Thyroid gland (tissue), 4 donors: ENCODE measurements around the gene OVOL2. TPM values are rescaled to one million over a fixed set of nuclear protein-coding genes. Genes with fewer than 3 reads are reported as not detected.
A peak's percentile ranks its signal among the peaks of the same experiment; 100 is the strongest.

ENCODE experiments used
- DNase-seq, 2 donors: peaks; one replicate each; pipeline ENCODE4 v3.0.0-alpha.2; 2019
- H3K27ac ChIP-seq, 3 donors: fragments of 200-600 bp; sonication (generic); 1 replicate in 2 of 3; 2 replicates in 1 of 3; pipeline ENCODE4 v1.5.1; 2016 to 2019; ENCODE audit warnings: mild to moderate bottlenecking in 1 of 3, moderate library complexity in 1 of 3
- H3K27me3 ChIP-seq: fragments of 200-600 bp; sonication (generic); one replicate; pipeline ENCODE4 v1.5.1; 2019
- H3K36me3 ChIP-seq, 2 donors: fragments of 200-600 bp; sonication (generic); one replicate each; pipeline ENCODE4 v1.5.1; 2016 to 2019
- H3K4me1 ChIP-seq, 2 donors: fragments of 200-600 bp; sonication (generic); one replicate each; pipeline ENCODE4 v1.5.1; 2017 to 2019
- H3K4me3 ChIP-seq, 3 donors: fragments of 200-600 bp; sonication (generic); replicated peaks in 1 of 3; 1 replicate in 2 of 3; 2 replicates in 1 of 3; pipeline ENCODE4 v1.5.1; 2016; ENCODE audit warnings: mild to moderate bottlenecking in 1 of 3
- H3K9me3 ChIP-seq: fragments of 200-600 bp; sonication (generic); one replicate; pipeline ENCODE4 v1.5.1; 2017
- POLR2A ChIP-seq, 2 donors: fragments of 450-650 bp; IDR thresholded peaks; one replicate each; pipeline ENCODE4 v1.6.1; 2017; ENCODE audit warnings: antibody characterized with exemption in 2 of 2, mild to moderate bottlenecking in 2 of 2, moderate library complexity in 1 of 2
- WGBS, 2 donors: methylation state at CpG; one replicate each; pipeline ENCODE4 v1.1.5; 2017; 5-methylcytosine and 5-hydroxymethylcytosine counted together
- intact Hi-C: fragments of 100-400 bp; cut with DNase I; formaldehyde crosslinking; loops from one replicate; pipeline ENCODE4 v1.15.1; 2023
- small RNA-seq: library from RNA; depleted of rRNA; stranded (forward); fragments of <200 nt; gene quantifications from one replicate; pipeline ENCODE3, GENCODE V24; 2016
- total RNA-seq, 4 donors: library from RNA; depleted of rRNA; stranded (reverse); fragments of >200 nt; gene quantifications; one replicate each; pipeline ENCODE4 v1.2.3, GENCODE V29; 2016
- TF ChIP-seq, protein P1 (sequence below), 6 experiments: fragments of 200-600 bp in 3 of 6; fragments of 450-650 bp in 3 of 6; sonication (generic) in 3 of 6; IDR thresholded peaks; one replicate each; pipeline ENCODE4 v1.5.1; 2016 to 2019; ENCODE audit warnings: antibody characterized with exemption in 6 of 6, mild to moderate bottlenecking in 2 of 6, inconsistent platforms in 1 of 6, moderate library complexity in 1 of 6

The OVOL2 gene
- total RNA-seq, 4 donors from 2014 or later = 12.6 to 17.4 (median 13.5) TPM

DNA sequence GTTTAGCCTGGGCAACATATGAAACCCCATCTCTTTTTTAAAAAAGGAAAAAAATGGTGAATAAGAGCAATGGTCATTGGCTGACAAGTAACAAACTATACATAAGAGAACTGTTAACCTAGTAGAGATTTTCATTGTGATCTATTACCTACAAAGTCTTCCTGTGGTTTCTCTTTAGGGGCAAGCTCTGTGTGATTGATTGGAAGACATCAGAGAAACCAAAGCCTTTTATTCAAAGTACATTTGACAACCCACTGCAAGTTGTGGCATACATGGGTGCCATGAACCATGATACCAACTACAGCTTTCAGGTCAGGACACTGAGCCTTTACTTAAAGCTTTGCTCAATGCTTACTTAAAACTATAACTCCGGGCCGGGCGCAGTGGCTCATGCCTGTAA is 69.7 kb downstream of the OVOL2 start:
- no peaks in the 10 kb centered on the region for H3K9me3 ChIP-seq
- H3K27ac ChIP-seq = no peak overlapping the region
- no peaks in the 10 kb centered on the region for H3K4me1 ChIP-seq
- no peaks in the 10 kb centered on the region for H3K27me3 ChIP-seq
- no peak overlapping the region for H3K4me3 ChIP-seq
- TF ChIP-seq, protein P1, sequence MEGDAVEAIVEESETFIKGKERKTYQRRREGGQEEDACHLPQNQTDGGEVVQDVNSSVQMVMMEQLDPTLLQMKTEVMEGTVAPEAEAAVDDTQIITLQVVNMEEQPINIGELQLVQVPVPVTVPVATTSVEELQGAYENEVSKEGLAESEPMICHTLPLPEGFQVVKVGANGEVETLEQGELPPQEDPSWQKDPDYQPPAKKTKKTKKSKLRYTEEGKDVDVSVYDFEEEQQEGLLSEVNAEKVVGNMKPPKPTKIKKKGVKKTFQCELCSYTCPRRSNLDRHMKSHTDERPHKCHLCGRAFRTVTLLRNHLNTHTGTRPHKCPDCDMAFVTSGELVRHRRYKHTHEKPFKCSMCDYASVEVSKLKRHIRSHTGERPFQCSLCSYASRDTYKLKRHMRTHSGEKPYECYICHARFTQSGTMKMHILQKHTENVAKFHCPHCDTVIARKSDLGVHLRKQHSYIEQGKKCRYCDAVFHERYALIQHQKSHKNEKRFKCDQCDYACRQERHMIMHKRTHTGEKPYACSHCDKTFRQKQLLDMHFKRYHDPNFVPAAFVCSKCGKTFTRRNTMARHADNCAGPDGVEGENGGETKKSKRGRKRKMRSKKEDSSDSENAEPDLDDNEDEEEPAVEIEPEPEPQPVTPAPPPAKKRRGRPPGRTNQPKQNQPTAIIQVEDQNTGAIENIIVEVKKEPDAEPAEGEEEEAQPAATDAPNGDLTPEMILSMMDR (IDR thresholded peaks at IDR 0.05) = no peak
- TF ChIP-seq POLR2A (IDR thresholded peaks at IDR 0.05) = no peak
- intact Hi-C loops = no loop called here
- DNase-seq = no peak
- 96 to 100% methylated on average over 3 of the region's 3 CpGs for WGBS, 2 donors
- peaks cover 0 to 3% of the 10 kb centered on the region in 2 donors for H3K36me3 ChIP-seq

DNA sequence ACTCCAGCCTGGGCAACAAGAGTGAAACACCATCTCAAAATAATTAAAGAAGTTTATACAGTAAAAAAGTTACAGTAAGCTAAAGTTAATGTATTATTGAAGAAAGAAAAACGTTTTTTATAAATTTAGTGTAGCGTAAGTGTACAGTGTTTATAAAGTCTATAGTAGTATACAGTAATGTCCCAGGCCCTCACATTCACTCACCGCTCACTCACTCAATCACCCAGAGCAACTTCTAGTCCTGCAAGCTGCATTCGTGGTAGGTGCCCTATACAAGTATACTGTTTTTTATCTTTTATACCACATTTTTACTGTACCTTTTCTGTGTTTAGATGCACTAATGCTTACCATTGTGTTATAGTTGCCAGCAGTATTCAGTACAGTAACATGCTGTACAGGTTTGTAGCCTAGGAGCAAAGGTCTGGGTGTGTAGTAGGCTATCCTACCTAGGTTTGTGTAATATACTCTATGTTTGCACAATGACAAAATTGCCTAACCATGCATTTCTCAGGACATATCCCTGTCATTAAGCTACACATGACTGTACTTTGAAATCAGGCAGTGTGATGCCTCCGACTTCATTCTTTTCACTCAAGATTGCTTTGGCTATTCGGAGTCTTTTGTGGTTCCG is 72.2 kb downstream of the OVOL2 start:
- H3K36me3 ChIP-seq = peaks cover 0 to 2% of the 10 kb centered on the region in 2 donors
- no peaks in the 10 kb centered on the region for H3K27me3 ChIP-seq
- intact Hi-C loops = no loop called here
- no peaks in the 10 kb centered on the region for H3K9me3 ChIP-seq
- WGBS, 2 donors = 95 to 96% methylated on average over 7 of the region's 7 CpGs
- H3K27ac ChIP-seq = no peak overlapping the region
- peaks cover 0 to 4% of the 10 kb centered on the region in 2 donors for H3K4me1 ChIP-seq
- DNase-seq = no peak
- no peak for TF ChIP-seq POLR2A (IDR thresholded peaks at IDR 0.05)
- TF ChIP-seq, protein P1 (IDR thresholded peaks at IDR 0.05) = no peak
- no peak overlapping the region for H3K4me3 ChIP-seq

DNA sequence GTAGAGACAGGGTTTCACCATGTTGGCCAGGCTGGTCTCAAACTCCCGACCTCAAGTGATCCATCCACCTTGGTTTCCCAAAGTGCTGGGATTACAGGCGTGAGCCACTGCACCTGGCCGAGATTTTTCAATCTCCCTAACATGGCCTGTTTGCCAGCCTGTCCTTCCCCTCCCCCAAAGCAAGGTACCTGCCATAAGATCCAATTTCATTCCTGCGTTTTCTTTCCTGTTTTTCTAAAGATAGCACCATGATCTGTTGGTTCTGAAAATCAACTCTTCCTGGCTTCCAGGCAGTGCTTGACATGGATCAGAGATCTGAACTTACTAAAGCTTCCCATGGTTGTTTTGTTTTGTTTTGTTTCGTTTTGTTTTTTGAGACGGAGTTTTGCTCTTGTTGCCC is 81.4 kb downstream of the OVOL2 start:
- WGBS, 2 donors = 50 to 72% methylated on average over 6 of the region's 6 CpGs
- Histone ChIP-seq H3K4me3 (no peak overlapping the region), H3K36me3 (no peaks in the 10 kb centered on the region), H3K27ac (peak overlapping the region; percentile 11 to 77 (median 64)), H3K4me1 (peaks cover 37 to 48% of the 10 kb centered on the region in 2 donors), H3K9me3 (no peaks in the 10 kb centered on the region), H3K27me3 (no peaks in the 10 kb centered on the region)
- TF ChIP-seq, protein P1 (IDR thresholded peaks at IDR 0.05) = no peak
- TF ChIP-seq POLR2A (IDR thresholded peaks at IDR 0.05) = no peak
- DNase-seq = peak in 1 of 2 donors; percentile 33
- intact Hi-C loops = no loop called here

Small RNA genes within 50 kb of the gene (small RNA-seq; reads per million reads assigned to genes)
- gene RNU7-137P = not detected

Other genes starting within 250 kb of the OVOL2 start
- 100 to 1,000 TPM; 247 to 346 (median 270) TPM for gene SNX5, start 89.1 kb downstream of the OVOL2 start, total RNA-seq
- gene MGME1, start 88.9 kb downstream of the OVOL2 start, total RNA-seq = 10 to 100 TPM; 14.6 to 24.2 (median 16.8) TPM
- 10 to 100 TPM; 17.9 to 19.7 (median 18.7) TPM for gene KAT14, start 79.9 kb upstream of the OVOL2 start, total RNA-seq
- 10 to 100 TPM in 3 of 4 donors, 1 to 10 TPM in 1; 9.8 to 21.1 (median 19.7) TPM for gene PET117, start 79.9 kb upstream of the OVOL2 start, total RNA-seq
- gene ZNF133, start 230.6 kb upstream of the OVOL2 start, total RNA-seq = 10 to 100 TPM; 14.8 to 17.3 (median 15.9) TPM